Epithelial cell of esophagus (primary cell): ENCODE results near the gene TIMM17A.
A peak's percentile ranks its signal among the peaks of the same experiment; 100 is the strongest.

Experiments used
- DNase-seq: peaks from one replicate; pipeline ENCODE4 v3.0.0; 2010; ENCODE audit warnings: low read depth
- H3K4me3 ChIP-seq: 2 replicates; pipeline ENCODE4 v1.5.1; 2011; ENCODE audit warnings: mild to moderate bottlenecking, low read length, control low read depth
- TF ChIP-seq, protein P1 (sequence below): IDR thresholded peaks from 2 replicates; pipeline ENCODE4 v1.5.1; 2011; ENCODE audit warnings: low read depth, mild to moderate bottlenecking, low read length, control low read depth, inconsistent platforms; ENCODE audit not compliant: insufficient read depth; ENCODE audit errors: missing control alignments

The TIMM17A gene

DNA sequence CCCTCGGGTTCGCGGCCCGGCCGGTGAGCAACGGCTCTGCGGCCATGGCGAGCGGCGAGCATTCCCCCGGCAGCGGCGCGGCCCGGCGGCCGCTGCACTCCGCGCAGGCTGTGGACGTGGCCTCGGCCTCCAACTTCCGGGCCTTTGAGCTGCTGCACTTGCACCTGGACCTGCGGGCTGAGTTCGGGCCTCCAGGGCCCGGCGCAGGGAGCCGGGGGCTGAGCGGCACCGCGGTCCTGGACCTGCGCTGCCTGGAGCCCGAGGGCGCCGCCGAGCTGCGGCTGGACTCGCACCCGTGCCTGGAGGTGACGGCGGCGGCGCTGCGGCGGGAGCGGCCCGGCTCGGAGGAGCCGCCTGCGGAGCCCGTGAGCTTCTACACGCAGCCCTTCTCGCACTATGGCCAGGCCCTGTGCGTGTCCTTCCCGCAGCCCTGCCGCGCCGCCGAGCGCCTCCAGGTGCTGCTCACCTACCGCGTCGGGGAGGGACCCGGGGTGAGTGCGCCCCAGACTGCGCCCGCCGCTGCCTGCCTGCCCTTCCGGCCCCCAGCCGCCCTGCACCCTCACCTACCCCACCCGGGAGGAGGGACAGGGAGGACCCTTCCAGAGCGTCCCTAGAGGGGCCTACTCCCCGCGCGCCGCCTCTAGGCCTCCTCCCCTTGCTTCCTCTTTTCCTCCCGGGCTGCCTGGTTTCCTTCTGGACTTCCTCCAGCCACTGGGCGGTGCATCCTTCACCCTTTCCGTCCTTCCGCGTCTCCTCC lies 27.5 kb downstream of the TIMM17A start, which contains the start of gene RNPEP:
RNPEP (plus strand) TSS at position 26 of the 757 bp plus-strand sequence; CDS start at position 45, 19 bp downstream.
- H3K4me3 ChIP-seq = peak within 1 kb of the TSS; percentile 78
- DNase-seq = peak; percentile 61
- TF ChIP-seq, protein P1, sequence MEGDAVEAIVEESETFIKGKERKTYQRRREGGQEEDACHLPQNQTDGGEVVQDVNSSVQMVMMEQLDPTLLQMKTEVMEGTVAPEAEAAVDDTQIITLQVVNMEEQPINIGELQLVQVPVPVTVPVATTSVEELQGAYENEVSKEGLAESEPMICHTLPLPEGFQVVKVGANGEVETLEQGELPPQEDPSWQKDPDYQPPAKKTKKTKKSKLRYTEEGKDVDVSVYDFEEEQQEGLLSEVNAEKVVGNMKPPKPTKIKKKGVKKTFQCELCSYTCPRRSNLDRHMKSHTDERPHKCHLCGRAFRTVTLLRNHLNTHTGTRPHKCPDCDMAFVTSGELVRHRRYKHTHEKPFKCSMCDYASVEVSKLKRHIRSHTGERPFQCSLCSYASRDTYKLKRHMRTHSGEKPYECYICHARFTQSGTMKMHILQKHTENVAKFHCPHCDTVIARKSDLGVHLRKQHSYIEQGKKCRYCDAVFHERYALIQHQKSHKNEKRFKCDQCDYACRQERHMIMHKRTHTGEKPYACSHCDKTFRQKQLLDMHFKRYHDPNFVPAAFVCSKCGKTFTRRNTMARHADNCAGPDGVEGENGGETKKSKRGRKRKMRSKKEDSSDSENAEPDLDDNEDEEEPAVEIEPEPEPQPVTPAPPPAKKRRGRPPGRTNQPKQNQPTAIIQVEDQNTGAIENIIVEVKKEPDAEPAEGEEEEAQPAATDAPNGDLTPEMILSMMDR = no peak

DNA sequence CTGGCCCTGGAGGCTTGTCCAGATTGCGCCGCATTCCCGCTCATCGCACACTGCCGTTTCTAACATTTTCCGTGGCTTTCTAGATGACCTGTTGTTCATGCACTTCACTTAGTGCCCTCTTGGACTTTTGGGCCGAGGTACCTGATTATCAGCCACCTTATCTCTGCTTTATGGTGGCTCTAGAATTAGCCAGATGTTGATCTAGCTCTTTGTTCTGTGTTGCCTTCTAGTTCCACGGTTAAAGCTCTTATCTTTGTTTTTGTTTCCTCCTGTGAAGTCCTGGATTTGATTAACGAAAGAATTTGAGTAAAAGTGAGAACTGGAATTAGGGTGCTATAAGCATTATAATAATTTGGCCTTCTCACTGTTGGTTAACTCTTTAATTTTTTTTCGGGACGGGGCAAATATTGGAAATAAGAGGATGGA lies 28.1 kb downstream of the TIMM17A start:
- DNase-seq = no peak
- H3K4me3 ChIP-seq = peak overlapping the region; percentile 78
- TF ChIP-seq, protein P1 = no peak

DNA sequence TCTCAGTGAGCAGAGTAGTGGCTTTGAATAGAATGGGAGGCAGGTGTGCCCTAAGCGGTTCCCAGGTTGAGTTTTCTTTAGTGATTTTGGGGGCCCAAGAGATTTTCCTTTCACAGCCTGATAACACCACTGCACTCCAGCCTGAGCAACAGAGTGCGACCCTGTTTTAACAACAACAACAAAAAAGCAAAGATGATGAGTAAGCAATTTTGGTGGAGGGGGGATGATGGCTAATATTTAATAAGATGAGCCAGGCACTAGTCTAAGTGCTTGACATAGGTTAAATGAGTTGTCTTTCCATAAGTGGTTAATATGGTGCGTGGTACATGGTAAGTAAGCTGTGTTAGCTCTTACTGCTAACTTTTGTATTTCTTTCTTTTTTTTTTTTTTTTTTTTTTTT lies 29.1 kb downstream of the TIMM17A start:
- no peak for DNase-seq
- TF ChIP-seq, protein P1 = no peak
- H3K4me3 ChIP-seq = no peak overlapping the region

DNA sequence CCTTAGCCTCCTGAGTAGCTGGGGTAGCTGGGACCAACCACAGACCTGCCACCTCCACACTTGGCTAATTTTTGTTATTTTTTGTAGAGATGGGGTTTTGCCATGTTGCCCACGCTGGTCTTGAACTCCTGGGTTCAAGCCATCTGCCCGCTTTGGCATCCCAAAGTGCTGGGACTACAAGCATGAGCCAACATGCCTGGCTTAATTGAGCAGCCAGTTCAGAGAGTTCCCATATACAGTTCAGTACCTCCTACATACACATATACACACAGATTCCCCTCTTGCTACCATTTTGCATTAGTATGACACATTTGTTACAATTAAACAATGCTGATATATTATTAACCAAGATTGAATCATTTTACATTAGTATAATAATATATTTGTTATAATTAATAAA lies 30.1 kb downstream of the TIMM17A start:
- H3K4me3 ChIP-seq = no peak overlapping the region
- no peak for DNase-seq
- TF ChIP-seq, protein P1 = no peak

DNA sequence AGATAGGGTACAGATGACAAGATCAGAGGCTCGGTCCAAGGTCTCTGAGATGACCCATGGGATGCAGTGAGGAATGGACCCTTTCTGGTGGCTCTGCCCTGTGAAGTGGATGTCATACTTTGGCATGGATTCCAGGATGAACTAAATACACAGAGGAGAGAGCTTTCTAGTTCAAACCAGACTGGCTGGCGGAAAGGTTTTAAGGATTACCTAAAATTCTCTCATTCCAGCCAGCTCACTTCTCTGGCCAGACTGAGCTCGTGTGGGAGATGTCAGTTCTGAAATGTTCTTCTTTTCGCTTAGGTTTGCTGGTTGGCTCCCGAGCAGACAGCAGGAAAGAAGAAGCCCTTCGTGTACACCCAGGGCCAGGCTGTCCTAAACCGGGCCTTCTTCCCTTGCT lies 33.3 kb downstream of the TIMM17A start:
- TF ChIP-seq, protein P1 = no peak

DNA sequence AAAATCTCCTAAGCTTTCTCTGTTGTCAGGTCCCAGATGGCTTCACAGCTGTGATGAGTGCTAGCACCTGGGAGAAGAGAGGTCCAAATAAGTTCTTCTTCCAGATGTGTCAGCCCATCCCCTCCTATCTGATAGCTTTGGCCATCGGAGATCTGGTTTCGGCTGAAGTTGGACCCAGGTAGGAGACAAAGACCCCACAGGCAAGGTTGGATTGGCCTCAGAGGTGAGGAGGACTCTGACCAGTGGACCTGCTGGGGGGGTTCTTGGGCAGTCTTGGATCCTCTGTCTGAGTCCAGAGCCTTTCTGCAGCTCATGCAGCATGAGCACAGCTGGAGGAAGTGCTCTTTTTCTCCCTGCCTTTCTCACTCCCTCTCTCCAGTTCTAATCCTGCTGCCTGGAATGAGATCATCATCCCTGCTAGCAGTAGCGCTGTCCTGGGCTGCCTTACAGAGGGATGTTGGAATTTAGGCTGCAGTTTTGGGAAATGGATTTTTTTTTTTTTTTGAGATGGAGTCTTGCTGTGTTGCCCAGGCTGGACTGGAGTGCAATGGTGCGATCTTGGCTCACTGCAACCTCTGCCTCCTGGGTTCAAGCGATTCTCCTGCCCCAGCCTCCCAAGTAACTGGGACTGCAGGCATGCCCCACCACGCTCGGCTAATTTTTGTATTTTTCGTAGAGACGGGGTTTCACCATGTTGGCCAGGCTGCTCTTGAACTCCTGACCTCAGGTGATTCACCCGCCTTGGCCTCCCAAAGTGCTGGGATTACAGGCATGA lies 34.2 kb downstream of the TIMM17A start:
- DNase-seq = no peak

More for the DNA sequence above, 33.3 kb downstream of the TIMM17A start:
- no peak overlapping the region for H3K4me3 ChIP-seq
- DNase-seq = no peak

More for the DNA sequence above, 34.2 kb downstream of the TIMM17A start:
- no peak overlapping the region for H3K4me3 ChIP-seq
- TF ChIP-seq, protein P1 = no peak
